HepG2 (cell line): Measurements from ENCODE around the gene MYO18B.

ENCODE experiments used
- CTCF ChIP-seq: sonication (generic); formaldehyde crosslinking; IDR thresholded peaks from 2 replicates; pipeline ENCODE4 v1.5.0; 2020; ENCODE audit warnings: mild to moderate bottlenecking, missing genetic modification reagents, moderate library complexity
- ELF4 ChIP-seq: sonication (generic); formaldehyde crosslinking; IDR thresholded peaks from 2 replicates; pipeline ENCODE4 v1.5.0; 2020; ENCODE audit warnings: missing genetic modification reagents, mild to moderate bottlenecking, moderate library complexity, borderline replicate concordance
- JUN ChIP-seq: sonication (generic); formaldehyde crosslinking; IDR thresholded peaks from 2 replicates; pipeline ENCODE4 v1.4.0; 2020; ENCODE audit warnings: mild to moderate bottlenecking, missing genetic modification reagents
- PCBP1 ChIP-seq: fragments of 200-400 bp; formaldehyde crosslinking; IDR thresholded peaks from 2 replicates; pipeline ENCODE4 v1.6.1; 2017; ENCODE audit warnings: mild to moderate bottlenecking, low read depth, low read length, borderline replicate concordance
- TAF1 ChIP-seq: sonication (generic); formaldehyde crosslinking; IDR thresholded peaks from 2 replicates; pipeline ENCODE4 v1.4.0; 2020; ENCODE audit warnings: missing genetic modification reagents
- ZNF253 ChIP-seq: sonication (generic); formaldehyde crosslinking; IDR thresholded peaks from 2 replicates; pipeline ENCODE4 v1.8.0; 2022; ENCODE audit warnings: mild to moderate bottlenecking, missing genetic modification reagents, borderline replicate concordance

GRCh38 chr22:25800766-25801165 lies 58.8 kb downstream of the MYO18B start:
- no peak for TF ChIP-seq JUN (CRISPR knock-in tag)
- TF ChIP-seq TAF1 (CRISPR knock-in tag): no peak
- TF ChIP-seq PCBP1: no peak
- TF ChIP-seq CTCF (CRISPR knock-in tag): no peak
- no peak for TF ChIP-seq ELF4
- no peak for TF ChIP-seq ZNF253 (CRISPR knock-in tag)
